ENCODE measurements around the gene UBE2I.
A peak's percentile ranks its signal among the peaks of the same experiment; 100 is the strongest.

UBE2I gene

DNA sequence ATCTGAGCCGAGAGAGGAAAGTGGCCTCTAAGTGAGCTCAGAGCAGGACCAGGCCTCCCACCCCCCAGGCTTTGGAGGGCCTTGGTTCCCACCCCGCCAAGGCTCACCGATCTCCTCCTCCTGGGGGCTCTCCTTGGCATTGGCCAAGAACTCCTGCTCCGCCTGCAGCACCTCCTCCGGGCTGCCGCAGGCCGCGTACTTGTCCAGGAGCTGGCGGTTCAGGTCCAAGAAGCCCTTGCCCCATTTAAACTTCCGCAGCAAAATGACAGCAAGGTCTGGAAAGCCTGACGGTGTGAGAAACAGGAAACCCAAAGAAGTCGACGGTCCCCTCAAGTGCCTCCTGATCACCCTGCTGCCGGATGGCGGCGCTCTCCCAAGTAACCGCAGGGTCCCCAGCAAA is 40.5 kb downstream of the UBE2I start:
- H3K27me3 ChIP-seq: peaks cover 14% of the 10 kb centered on the region
- H3K4me1 ChIP-seq: no peaks in the 10 kb centered on the region; the same call in 1 of the 2 replicates
- no peaks in the 10 kb centered on the region for H3K9me3 ChIP-seq
- H3K36me3 ChIP-seq: peaks cover 30% of the 10 kb centered on the region
- no peak overlapping the region for H3K4me3 ChIP-seq (ENCODE audit: low read depth, low read length)
- DNase-seq: no peak
- TF ChIP-seq, protein P1, sequence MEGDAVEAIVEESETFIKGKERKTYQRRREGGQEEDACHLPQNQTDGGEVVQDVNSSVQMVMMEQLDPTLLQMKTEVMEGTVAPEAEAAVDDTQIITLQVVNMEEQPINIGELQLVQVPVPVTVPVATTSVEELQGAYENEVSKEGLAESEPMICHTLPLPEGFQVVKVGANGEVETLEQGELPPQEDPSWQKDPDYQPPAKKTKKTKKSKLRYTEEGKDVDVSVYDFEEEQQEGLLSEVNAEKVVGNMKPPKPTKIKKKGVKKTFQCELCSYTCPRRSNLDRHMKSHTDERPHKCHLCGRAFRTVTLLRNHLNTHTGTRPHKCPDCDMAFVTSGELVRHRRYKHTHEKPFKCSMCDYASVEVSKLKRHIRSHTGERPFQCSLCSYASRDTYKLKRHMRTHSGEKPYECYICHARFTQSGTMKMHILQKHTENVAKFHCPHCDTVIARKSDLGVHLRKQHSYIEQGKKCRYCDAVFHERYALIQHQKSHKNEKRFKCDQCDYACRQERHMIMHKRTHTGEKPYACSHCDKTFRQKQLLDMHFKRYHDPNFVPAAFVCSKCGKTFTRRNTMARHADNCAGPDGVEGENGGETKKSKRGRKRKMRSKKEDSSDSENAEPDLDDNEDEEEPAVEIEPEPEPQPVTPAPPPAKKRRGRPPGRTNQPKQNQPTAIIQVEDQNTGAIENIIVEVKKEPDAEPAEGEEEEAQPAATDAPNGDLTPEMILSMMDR (IDR thresholded peaks at IDR 0.05; ENCODE audit: low read depth, low read length): no peak

DNA sequence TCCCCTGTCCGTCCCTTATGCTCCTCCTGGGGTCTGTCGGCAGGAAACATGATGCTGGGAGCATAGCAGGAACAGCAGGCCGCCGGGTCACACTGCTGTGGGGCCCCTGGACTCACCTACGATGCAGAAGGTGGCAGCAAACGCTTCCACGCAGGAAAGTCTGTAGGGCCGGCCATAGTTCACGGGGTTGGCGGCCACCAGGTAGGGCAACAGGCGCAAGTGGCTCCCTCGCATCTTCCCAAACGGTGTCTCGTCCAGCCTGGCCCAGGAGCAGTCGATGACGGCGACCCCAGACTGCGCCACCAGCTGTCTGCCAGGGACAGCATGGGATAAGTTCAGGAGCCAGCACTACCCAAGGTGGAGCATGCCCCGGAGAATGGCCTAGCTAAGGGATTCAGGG is 41.3 kb downstream of the UBE2I start:
- DNase-seq: no peak
- peaks cover 11% of the 10 kb centered on the region for H3K27me3 ChIP-seq
- no peaks in the 10 kb centered on the region for H3K9me3 ChIP-seq
- peak overlapping the region; percentile 94 for H3K4me3 ChIP-seq (ENCODE audit: low read depth, low read length)
- no peaks in the 10 kb centered on the region; the same call in 1 of the 2 replicates for H3K4me1 ChIP-seq
- TF ChIP-seq, protein P1 (IDR thresholded peaks at IDR 0.05; ENCODE audit: low read depth, low read length): no peak
- H3K36me3 ChIP-seq: peaks cover 30% of the 10 kb centered on the region

DNA sequence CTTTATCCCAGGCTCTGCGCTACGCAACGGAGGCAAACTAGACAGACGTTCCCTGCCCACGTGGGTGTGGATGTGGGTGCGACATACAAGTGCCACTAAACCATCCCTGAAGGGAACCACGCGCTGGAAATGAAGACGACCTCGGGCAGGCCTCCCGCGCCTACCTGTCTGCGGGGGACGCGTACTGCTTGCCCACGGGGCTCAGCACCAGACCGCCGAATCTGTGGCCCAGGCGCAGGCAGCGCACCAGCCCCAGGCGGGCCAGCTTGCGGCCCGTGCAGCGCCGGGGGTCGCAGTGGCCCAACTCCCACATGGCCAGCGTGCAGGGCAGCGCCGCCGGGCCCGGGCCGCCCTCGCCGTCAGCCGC is 41.8 kb downstream of the UBE2I start:
- peak overlapping the region; percentile 94 for H3K4me3 ChIP-seq (ENCODE audit: low read depth, low read length)
- peaks cover 6% of the 10 kb centered on the region for H3K27me3 ChIP-seq
- TF ChIP-seq, protein P1 (IDR thresholded peaks at IDR 0.05; ENCODE audit: low read depth, low read length): no peak
- peaks cover 30% of the 10 kb centered on the region for H3K36me3 ChIP-seq
- no peaks in the 10 kb centered on the region; the same call in 1 of the 2 replicates for H3K4me1 ChIP-seq
- DNase-seq: no peak
- no peaks in the 10 kb centered on the region for H3K9me3 ChIP-seq

DNA sequence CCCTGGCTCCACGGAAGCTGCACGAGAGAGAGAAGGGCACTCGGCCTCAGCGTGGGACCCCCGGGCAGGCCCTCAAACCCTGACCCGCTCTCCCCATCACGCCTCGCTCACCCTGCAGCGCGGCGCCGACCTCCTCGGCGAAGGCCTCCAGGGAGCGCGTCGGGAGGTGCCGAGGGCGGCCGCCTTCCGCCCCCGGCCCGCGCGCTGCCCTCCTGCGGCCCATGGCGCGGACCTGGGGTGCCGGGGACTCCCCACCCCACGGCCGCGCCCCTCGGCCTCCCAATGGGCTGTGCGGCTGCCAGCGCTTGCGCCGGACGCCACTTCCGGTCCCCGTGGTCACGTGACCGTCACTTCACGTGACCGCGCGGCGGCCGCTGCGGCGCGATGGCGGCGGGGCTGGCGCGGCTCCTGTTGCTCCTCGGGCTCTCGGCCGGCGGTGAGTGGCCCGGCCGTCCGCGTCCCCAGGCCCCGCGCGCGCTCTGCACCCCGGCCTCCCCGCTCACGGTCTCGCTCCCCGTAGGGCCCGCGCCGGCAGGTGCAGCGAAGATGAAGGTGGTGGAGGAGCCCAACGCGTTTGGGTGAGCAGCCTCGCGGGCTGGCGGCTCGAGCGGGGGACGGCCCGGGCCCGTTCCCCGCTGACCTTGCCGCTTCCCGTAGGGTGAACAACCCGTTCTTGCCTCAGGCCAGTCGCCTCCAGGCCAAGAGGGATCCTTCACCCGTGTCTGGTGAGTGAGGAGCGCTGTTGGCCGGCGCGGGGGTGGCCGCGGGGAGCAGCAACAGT is 42.3 kb downstream of the UBE2I start, which contains the start of the genes GNPTG and TSR3:
Gene GNPTG, plus strand, starts transcription at position 350 of the 781 bp plus-strand sequence. Its CDS starts 35 bp downstream, at position 385.
Gene TSR3, minus strand, starts transcription at position 297 of the 781 bp plus-strand sequence. Its CDS starts 74 bp downstream, at position 223.
- H3K27me3 ChIP-seq: peaks cover 3% of the 10 kb centered on the region; the same call in 1 of the 2 replicates
- TF ChIP-seq, protein P1 (IDR thresholded peaks at IDR 0.05; ENCODE audit: low read depth, low read length): no peak
- H3K9me3 ChIP-seq: no peaks in the 10 kb centered on the region
- peaks cover 30% of the 10 kb centered on the region for H3K36me3 ChIP-seq
- peak; percentile 86 for DNase-seq
- peak within 1 kb of the TSS; percentile 94 for H3K4me3 ChIP-seq (ENCODE audit: low read depth, low read length)
- H3K4me1 ChIP-seq: no peaks in the 10 kb centered on the region; the same call in 1 of the 2 replicates

DNA sequence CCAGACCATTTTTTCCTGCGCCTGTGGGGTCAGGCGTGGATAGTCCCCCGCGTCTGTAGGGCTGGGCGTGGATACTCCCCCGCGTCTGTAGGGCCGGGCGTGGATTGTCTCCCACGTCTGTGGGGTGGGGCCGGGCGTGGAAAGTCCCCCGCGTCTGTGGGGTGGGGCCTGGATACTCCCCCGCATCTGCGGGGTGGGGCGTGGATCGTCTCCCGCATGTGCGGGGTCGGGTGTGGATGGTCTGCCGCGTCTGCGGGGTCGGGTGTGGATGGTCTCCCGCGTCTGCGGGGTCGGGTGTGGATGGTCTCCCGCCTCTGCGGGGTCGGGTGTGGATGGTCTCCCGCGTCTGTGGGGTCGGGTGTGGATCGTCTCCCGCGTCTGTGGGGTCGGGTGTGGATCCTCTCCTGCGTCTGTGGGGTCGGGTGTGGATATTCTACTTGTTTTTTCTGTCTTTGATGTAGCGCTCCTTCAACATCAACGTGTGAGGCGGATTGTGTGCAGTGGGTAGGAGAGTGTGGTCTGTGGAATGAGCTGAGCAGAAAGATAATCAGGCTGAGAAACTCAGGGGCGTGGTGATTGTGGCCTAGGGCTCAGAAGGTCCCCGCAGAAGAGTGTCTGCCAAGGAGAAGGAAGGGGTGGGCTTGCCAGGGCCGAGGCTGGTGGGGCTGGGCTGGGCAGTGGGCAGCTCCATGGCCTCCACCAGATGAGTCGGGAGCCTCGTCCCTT is 45.5 kb downstream of the UBE2I start:
- Histone ChIP-seq H3K4me3 (ENCODE audit: low read depth, low read length) (no peak overlapping the region), H3K9me3 (no peaks in the 10 kb centered on the region), H3K36me3 (peaks cover 20% of the 10 kb centered on the region), H3K4me1 (no peaks in the 10 kb centered on the region; the same call in 1 of the 2 replicates), H3K27me3 (no peaks in the 10 kb centered on the region; the same call in 1 of the 2 replicates)
- TF ChIP-seq, protein P1 (IDR thresholded peaks at IDR 0.05; ENCODE audit: low read depth, low read length): no peak
- DNase-seq: no peak

Measured in BE2C (cell line).